ENCODE results near the gene LYZL2. TPM values are rescaled to one million over a fixed set of nuclear protein-coding genes. Genes with fewer than 3 reads are reported as not detected.
"Not testable (repeated sequence)": the region's sequence is repeated elsewhere in the genome, so short reads cannot be mapped to it uniquely, and the experiment has no call there.

Gene LYZL2
- polyA plus RNA-seq, 3 donors = not detected

DNA sequence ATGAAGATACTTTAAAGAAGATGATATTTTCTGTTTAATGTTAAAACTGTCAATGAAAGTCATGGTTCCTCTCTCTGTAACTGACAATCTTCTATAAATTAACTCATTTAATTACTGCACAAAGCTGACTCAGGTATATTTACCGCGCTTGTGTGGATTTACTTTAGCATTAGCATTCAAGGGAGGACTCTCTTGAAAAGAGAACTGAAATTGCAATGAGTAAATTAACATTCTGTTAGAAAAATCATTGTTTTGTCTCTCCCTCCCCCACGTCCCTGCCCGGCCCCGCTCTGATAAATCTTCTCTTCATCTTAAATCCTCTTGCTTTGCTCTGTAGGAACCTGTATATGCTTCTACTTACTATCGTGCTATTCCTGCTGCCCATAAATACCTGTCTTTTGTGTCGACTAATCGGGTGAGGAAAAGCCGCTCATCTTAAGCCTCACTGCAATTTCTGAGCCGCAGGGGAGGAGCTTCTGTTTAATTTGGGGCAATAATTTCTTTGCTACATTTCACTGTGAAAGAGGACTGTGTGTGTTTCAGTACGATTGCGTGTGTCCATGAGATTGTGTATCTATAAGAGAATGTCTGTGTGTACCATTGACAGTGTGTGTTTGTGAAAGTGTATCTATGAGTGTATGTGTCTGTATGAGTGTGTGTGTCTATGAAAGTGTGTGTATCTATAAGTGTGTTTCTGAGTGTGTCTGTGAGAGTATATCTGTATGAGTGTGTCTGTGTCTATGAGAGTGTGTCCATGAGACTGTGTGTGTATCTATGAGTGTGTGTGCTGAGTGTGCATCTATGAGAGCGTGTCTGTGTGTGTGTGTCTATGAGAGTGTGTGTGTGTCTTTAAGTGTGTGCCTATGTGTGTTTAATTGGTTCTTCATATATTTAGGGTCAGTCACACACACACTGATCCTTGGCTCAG is 46.5 kb upstream of the LYZL2 start:
- Histone ChIP-seq H3K36me3 (replicated peaks in 1 of 2; ENCODE audit: control insufficient read depth in 1 of 2, insufficient read depth in 2 of 2, low read length in 2 of 2) (no peaks in the 10 kb centered on the region), H3K9ac (ENCODE audit: insufficient read depth, low read length, poor library complexity, severe bottlenecking) (no peak overlapping the region), H3K4me1 (ENCODE audit: control insufficient read depth in 1 of 2, insufficient read depth in 2 of 2, low read length in 2 of 2) (no peaks in the 10 kb centered on the region), H3K27ac (ENCODE audit: low read depth in 1 of 2, low read length in 2 of 2) (no peak overlapping the region), H3K79me2 (ENCODE audit: insufficient read depth, low read length) (no peaks in the 10 kb centered on the region), H4K20me1 (ENCODE audit: insufficient read depth, low read length) (no peaks in the 10 kb centered on the region), H3K9me3 (replicated peaks in 1 of 2; ENCODE audit: control insufficient read depth in 1 of 2, insufficient read depth in 1 of 2, low read length in 2 of 2) (no peaks in the 10 kb centered on the region), H3K27me3 (ENCODE audit: control insufficient read depth in 2 of 2, insufficient read depth in 2 of 2, low read length in 2 of 2) (no peaks in the 10 kb centered on the region), H2AFZ (ENCODE audit: insufficient read depth, low read depth, low read length, poor library complexity, severe bottlenecking) (no peak overlapping the region), H3K4me2 (replicated peaks; ENCODE audit: extremely low read depth, low read length, poor library complexity, severe bottlenecking) (no peak overlapping the region), H3K4me3 (replicated peaks in 1 of 3; ENCODE audit: low read depth in 2 of 3, low read length in 3 of 3) (no peak overlapping the region)
- no peak for DNase-seq
- WGBS (ENCODE audit: insufficient coverage) = 83% methylated on average over 10 of the region's 13 CpGs
- H3K9me3 Mint-ChIP-seq = peaks cover 0 to 13% (median 7%) of the 10 kb centered on the region in 7 donors
- no peak overlapping the region for H3K4me3 Mint-ChIP-seq
- H3K4me1 Mint-ChIP-seq = no peaks in the 10 kb centered on the region
- no peak overlapping the region for H3K27ac Mint-ChIP-seq
- TF ChIP-seq, protein P1, sequence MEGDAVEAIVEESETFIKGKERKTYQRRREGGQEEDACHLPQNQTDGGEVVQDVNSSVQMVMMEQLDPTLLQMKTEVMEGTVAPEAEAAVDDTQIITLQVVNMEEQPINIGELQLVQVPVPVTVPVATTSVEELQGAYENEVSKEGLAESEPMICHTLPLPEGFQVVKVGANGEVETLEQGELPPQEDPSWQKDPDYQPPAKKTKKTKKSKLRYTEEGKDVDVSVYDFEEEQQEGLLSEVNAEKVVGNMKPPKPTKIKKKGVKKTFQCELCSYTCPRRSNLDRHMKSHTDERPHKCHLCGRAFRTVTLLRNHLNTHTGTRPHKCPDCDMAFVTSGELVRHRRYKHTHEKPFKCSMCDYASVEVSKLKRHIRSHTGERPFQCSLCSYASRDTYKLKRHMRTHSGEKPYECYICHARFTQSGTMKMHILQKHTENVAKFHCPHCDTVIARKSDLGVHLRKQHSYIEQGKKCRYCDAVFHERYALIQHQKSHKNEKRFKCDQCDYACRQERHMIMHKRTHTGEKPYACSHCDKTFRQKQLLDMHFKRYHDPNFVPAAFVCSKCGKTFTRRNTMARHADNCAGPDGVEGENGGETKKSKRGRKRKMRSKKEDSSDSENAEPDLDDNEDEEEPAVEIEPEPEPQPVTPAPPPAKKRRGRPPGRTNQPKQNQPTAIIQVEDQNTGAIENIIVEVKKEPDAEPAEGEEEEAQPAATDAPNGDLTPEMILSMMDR (IDR thresholded peaks at IDR 0.05) = no peak
- H3K27me3 Mint-ChIP-seq (ENCODE audit: low read depth in 3 of 3) = peaks cover 0 to 5% (median 2%) of the 10 kb centered on the region in 3 donors
- intact Hi-C loops (cut with micrococcal nuclease) = no loop called here
- no peaks in the 10 kb centered on the region for H3K36me3 Mint-ChIP-seq

DNA sequence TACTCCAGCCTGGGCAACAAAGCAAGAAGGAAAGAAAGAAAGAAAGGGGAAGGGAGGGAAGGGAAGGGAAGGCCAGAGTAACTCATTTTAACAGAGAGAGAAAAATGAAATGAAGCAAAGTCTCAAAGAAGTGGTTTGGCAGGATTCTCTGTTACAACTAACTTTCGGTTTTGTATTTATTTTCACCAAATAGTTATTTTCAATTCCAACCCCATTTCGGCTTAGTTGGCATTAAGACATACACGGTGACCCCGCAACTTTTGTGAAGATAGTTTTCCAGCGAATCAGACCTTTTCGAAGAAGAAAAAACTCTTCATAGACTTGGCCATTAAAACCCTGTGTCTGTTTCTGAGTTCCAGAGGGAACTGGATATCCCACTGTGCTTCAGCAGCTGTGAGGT is 45.2 kb upstream of the LYZL2 start:
- Histone ChIP-seq H3K4me2 (replicated peaks; ENCODE audit: extremely low read depth, low read length, poor library complexity, severe bottlenecking) (no peak overlapping the region), H3K36me3 (replicated peaks in 1 of 2; ENCODE audit: control insufficient read depth in 1 of 2, insufficient read depth in 2 of 2, low read length in 2 of 2) (no peaks in the 10 kb centered on the region), H3K9me3 (replicated peaks in 1 of 2; ENCODE audit: control insufficient read depth in 1 of 2, insufficient read depth in 1 of 2, low read length in 2 of 2) (no peaks in the 10 kb centered on the region), H3K27ac (ENCODE audit: low read depth in 1 of 2, low read length in 2 of 2) (no peak overlapping the region), H4K20me1 (ENCODE audit: insufficient read depth, low read length) (no peaks in the 10 kb centered on the region), H3K9ac (ENCODE audit: insufficient read depth, low read length, poor library complexity, severe bottlenecking) (no peak overlapping the region), H3K27me3 (ENCODE audit: control insufficient read depth in 2 of 2, insufficient read depth in 2 of 2, low read length in 2 of 2) (peaks cover 0 to 2% of the 10 kb centered on the region in 2 donors), H2AFZ (ENCODE audit: insufficient read depth, low read depth, low read length, poor library complexity, severe bottlenecking) (no peak overlapping the region), H3K4me1 (ENCODE audit: control insufficient read depth in 1 of 2, insufficient read depth in 2 of 2, low read length in 2 of 2) (no peaks in the 10 kb centered on the region), H3K79me2 (ENCODE audit: insufficient read depth, low read length) (no peaks in the 10 kb centered on the region), H3K4me3 (replicated peaks in 1 of 3; ENCODE audit: low read depth in 2 of 3, low read length in 3 of 3) (no peak overlapping the region)
- Mint-ChIP-seq H3K36me3 (no peaks in the 10 kb centered on the region), H3K27ac (no peak overlapping the region), H3K4me1 (peaks cover 5% of the 10 kb centered on the region), H3K9me3 (peaks cover 0 to 10% (median 4%) of the 10 kb centered on the region in 7 donors), H3K4me3 (no peak overlapping the region), H3K27me3 (ENCODE audit: low read depth in 3 of 3) (peaks cover 2 to 8% (median 4%) of the 10 kb centered on the region in 3 donors)
- intact Hi-C loops (cut with micrococcal nuclease) = no loop called here
- WGBS (ENCODE audit: insufficient coverage) = 83% methylated on average over 1 of the region's 6 CpGs
- no peak for DNase-seq
- TF ChIP-seq, protein P1 (IDR thresholded peaks at IDR 0.05) = no peak

DNA sequence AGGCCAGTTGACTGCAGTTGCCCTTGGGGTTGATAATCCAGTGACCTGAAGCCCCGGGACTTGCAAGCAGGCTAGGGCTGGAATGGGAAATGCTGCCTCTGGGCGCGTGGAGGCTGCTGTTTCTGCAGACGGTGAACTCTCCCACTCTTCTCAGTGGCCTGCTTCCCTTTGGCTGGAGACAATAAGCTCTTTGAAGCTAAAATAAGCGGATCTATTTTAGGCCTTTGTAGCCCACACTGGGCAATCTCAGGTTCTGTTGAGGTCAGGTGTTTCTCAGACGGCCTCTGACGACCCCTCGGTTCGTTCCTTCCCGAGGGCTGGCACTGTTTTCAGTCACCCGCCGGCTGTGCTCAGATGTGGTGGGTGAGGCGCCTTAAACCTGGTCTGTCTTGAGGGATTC is 43.7 kb upstream of the LYZL2 start:
- H3K4me3 Mint-ChIP-seq; H4K20me1 ChIP-seq (ENCODE audit: insufficient read depth, low read length); H3K9me3 Mint-ChIP-seq; H3K4me1 Mint-ChIP-seq; H3K36me3 Mint-ChIP-seq; H3K4me1 ChIP-seq (ENCODE audit: control insufficient read depth in 1 of 2, insufficient read depth in 2 of 2, low read length in 2 of 2); intact Hi-C loops (cut with micrococcal nuclease); H3K79me2 ChIP-seq (ENCODE audit: insufficient read depth, low read length); H3K4me2 ChIP-seq (replicated peaks; ENCODE audit: extremely low read depth, low read length, poor library complexity, severe bottlenecking); H2AFZ ChIP-seq (ENCODE audit: insufficient read depth, low read depth, low read length, poor library complexity, severe bottlenecking); H3K27ac ChIP-seq (ENCODE audit: low read depth in 1 of 2, low read length in 2 of 2); H3K27me3 ChIP-seq (ENCODE audit: control insufficient read depth in 2 of 2, insufficient read depth in 2 of 2, low read length in 2 of 2); H3K9me3 ChIP-seq (replicated peaks in 1 of 2; ENCODE audit: control insufficient read depth in 1 of 2, insufficient read depth in 1 of 2, low read length in 2 of 2); DNase-seq; H3K36me3 ChIP-seq (replicated peaks in 1 of 2; ENCODE audit: control insufficient read depth in 1 of 2, insufficient read depth in 2 of 2, low read length in 2 of 2); H3K27ac Mint-ChIP-seq; H3K4me3 ChIP-seq (replicated peaks in 1 of 3; ENCODE audit: low read depth in 2 of 3, low read length in 3 of 3); H3K9ac ChIP-seq (ENCODE audit: insufficient read depth, low read length, poor library complexity, severe bottlenecking): not testable (repeated sequence)
- peaks cover 2 to 11% (median 3%) of the 10 kb centered on the region in 3 donors for H3K27me3 Mint-ChIP-seq (ENCODE audit: low read depth in 3 of 3)
- no CpG with 5 or more reads among the region's 13 CpGs for WGBS (ENCODE audit: insufficient coverage)

Measured in CD14-positive monocyte (primary cell).